Dermis microvascular lymphatic vessel endothelial cell (primary cell): ENCODE measurements around the gene RYK. TPM values are rescaled to one million over a fixed set of nuclear protein-coding genes. Genes with fewer than 3 reads are reported as not detected.
"Not testable (repeated sequence)": the region's sequence is repeated elsewhere in the genome, so short reads cannot be mapped to it uniquely, and the experiment has no call there.

Experiments used
- DNase-seq, 2 donors: peaks; one replicate each; pipeline versions ENCODE4 v3.0.0 to v3.0.0-alpha.2; 2010; ENCODE audit warnings: low read depth in 2 of 2
- total RNA-seq: library from RNA; depleted of rRNA; stranded (reverse); fragments of >200 nt; gene quantifications from 2 replicates; pipeline ENCODE4 v1.2.1, GENCODE V29; 2014

Gene RYK
- total RNA-seq, 1 donor from 2014 or later = 84.0 TPM

DNA sequence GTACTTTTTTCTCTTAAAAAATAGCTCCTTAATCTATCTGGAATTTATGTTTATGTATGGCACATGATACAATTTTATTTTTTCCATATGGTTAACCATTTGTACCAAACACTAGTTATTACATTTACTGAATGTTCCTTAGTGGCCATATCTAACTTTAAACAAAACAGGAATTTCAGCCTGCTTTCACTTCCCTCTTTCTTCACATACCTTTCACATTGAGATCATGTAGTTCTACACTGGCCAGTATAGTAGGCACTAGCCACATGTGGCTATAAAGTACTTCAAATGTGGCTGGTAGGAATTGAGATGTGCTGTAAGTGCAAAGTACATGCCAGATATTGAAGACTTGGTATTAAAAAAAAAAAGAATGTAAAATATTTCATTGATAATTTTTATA lies 4.7 kb upstream of the RYK start:
- DNase-seq = no peak

DNA sequence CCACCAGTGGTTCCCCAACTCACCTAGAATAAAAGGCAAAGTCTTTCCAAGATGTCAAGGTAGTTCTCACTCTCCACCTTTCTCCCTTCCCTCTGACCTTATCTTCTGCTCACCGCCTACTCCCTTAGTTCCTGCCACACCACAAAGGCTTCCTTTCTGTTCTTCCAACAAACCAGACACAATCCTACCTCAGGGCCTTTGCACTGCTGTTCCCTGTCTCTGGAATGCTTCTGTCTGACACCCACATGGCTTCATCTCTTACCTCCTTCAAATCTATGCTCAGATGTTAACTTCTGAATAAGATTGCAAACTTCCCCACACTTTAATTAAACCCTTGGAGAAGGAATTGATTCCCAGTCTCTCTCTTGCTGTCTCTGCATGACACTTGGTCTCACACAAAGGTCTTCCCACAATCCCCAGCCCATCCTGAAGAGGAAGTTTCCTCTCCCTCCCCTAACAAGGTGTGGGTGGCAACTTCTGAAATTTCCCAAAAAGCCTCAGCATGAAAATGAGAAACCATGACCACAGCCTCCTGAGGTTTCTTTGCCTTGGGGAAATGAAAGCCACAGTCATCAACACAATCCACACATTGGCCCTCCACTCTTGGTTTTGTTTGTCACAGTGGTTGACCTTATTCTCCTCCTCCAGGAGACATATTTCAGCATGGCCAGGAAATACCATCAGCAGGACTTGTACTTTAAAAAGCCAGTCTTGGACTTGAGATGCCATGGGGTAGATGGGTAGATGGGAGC lies 3.0 kb upstream of the RYK start:
- no peak for DNase-seq

DNA sequence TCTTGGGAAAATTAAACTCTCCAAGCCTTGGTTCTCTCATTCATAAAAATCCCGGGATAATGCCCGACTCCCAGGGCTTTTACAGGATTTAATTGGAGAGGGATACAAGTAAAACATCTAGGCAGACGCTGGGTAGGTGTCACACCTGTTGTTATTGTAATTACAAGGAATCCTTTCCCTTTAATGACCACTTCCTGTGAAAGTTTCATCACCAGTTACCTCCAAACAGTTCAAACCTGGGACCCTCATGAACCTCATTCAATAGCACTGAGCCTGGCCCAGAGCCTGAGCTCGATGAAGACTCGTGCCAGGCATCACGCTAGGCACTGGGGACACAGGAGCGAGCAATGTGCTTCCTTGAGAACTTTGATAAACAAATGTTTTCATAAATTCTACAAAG lies 2.1 kb upstream of the RYK start:
- no peak for DNase-seq

DNA sequence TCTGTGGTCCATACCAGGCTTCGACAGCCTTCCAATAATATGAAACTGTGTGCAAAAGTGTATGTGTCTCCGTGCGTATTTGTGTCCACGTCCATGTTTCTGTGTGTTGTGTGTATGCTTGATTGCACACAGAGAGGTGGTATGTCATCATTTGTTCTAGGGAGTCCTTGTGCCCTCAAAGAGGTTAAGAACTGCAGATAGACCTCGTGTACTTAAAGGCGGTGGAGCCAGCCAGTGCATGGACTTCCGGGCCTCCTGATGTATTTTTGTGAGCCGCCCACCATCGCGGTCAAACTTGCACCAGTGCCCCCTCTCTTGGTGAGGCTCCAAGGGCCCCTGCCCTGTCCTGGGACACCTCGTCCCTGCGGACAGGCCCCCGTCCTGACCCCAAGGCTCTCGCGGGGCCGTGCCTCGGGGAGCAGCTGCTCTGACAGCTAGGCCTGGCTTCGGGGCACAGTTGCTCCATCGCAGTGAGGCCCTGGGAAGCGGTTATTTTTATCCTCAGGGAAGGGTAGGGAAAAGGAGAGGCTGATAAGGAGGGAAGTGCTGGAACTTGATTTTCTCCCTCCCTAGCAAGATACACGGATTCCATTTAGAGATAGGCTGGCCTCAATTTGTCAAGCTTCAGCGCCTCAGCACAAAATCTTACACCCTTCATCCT lies 1.2 kb upstream of the RYK start:
- DNase-seq = no peak

DNA sequence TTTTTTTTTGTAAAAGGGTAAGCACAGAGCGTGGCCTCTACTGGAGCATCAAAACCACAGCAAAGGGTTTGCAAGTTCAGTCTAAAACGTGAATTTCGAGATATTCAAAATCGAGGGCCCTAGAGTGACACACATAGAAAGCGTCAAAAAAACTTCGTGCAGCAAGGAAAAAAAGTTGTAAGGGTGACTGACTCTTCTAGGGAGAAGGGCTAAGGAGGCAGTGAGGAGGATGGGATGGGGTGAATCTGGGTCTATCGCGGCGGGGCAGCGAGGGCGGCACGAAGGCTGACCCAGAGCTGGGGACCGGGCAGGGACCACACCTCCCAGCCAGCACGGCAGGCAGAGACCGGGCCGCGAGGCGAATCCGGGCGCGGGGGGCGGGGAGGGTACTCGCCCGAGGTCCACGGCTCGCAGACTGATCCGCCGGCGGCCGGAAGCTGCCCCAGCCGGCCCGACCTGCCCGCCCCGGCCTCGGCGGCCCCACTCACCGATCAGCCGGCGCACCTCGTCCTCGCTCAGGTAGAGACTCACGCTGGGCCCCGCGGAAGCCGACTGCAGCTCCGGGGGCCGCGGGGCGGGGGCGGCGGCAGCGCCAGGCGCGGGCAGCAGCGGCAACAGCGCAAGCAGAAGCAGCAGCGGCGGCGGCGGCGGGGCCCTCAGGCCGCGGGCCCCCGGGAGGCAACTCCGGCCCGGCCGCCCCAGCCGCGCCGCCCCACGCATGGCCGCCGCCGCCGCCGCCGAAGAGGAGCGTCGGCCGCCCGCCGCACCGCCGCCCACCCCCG lies 533 bp downstream of the RYK start:
- peak in 1 of 2 donors; percentile 69 for DNase-seq

DNA sequence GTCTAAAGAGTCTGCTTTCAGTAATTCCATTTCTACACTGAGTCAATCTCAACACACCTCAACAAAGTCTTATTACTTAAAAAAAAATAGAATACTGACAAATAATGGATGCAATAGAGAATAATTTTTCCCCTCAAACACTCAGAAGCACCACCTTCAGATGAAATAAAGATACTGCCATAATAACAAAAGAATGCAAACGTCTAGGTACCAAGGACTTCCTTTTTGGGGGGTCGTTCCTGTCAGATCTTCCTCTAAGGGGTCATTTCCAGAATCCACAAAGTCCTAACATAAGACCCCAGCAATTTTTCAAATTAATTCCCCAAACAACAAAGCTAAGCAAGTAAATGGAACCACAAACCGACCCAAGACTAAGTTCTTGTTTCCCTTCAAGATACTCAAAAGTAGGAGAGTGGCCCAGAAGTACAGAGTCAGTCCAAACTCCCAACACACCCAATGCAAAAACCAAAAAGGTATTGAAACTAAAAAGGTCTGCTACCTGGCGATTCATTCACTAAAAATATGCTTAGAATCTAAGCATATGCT lies 1.3 kb downstream of the RYK start:
- DNase-seq = no peak

DNA sequence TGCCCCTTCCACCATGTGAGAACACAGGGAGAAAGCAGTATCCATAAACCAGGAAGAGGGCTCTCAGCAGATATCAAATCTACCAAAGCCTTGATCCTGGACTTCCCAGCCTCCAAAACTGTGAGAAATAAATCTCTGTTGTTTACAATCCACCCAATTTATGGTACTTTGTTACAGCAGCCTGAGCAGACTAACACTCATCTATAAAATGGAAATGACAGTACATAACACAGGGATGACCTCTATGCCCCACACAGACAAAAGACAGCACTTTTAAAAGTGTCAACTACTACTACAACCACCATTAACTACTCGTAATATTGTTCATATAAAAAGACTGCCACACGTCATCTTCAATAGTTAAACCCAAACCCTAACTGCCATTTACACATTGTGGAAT lies 5.7 kb downstream of the RYK start:
- DNase-seq = no peak

DNA sequence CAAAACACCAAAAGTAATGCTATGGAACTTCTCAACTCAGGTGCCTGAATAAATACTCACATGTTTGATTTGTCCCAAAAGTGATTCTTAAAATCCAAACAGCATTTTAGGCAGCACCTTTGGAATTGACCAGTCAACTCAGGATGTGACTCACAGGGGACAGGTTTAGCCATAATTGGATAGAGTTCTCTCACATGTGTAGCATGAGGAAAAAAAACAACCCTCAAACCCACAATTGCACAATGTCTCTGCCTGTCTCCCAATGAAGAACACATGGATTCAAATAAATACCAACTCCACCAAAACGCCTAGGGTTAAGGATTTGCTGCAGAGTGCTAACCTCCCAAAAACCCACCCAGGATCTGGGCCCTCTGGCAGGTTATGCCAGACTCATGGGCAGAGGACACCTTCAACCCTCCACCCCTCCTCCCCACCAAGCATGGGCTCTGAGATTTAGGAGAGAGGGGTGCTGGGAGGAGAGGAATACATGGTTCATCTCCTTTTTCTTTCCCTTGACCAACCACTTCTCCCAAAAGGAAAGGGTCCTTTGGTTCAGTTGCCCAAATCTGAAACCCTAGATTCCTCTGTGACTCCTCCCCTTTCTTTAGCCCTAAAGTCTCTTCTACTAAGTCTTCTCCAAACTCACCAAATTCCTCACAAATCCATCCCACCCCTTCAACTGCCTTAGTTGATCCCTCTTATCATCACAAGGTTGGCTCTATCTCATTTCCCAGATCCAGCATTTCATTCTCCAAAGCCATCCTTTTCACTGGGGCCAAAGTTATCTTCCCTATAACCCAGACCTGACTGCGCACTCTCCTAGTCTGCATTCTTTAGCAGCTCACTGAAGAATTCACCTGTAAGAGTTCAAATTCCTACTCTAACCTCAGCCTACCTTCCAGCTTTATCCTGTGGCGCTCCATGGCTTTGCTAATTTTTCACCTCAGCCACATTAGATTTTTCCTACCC lies 7.7 kb downstream of the RYK start:
- peak; percentile 66 to 78 for DNase-seq

DNA sequence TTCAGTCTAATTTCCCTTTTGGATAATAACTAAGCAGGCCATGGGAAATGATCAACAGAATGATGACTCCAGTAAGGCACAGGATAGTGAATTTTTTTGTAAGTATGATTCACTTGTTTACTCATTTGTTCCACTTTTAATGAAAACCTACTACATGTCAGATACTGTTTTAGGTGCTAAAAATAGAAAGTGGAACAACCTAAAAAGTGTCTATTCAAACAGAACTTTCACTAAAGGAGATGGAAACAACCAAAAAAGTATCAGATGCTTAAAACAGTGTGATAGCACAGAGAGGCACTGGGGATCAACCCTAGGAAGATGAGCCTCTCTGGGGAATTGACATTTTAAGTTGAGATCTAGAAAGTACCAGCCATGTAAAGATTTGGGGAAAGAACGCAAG lies 11.1 kb downstream of the RYK start:
- peak in 1 of 2 donors; percentile 20 for DNase-seq

DNA sequence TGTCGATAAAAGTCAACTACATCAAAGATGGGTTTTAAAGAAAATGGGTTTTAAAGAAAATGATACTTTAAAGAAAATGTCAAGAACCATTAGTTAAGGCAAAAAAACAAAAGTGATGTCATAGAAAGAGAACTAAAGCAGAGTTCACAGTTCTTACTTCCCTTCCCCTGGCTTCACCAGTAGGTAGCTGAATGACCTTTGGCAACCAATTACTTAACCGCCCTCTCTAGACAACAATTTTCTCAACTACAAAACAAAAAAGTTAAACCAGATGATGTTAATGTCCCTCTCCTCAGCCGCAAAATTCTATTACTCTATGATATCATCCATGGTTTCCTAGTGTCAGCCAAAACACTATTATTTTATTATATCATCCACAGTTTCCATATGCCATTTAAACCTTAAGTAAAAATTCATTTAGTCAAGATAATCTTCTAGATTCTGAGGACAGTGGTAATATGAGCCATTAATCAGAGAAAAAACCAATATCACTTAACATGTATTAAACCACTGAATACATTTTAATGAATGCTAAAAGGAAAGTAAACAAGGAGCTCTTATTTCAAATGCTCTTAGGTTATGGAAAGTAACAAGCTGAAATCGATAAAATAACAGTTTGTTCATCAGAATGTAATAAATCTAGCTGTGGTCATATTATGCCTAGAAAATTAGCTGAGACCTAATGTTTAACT lies 13.1 kb downstream of the RYK start:
- DNase-seq = no peak

DNA sequence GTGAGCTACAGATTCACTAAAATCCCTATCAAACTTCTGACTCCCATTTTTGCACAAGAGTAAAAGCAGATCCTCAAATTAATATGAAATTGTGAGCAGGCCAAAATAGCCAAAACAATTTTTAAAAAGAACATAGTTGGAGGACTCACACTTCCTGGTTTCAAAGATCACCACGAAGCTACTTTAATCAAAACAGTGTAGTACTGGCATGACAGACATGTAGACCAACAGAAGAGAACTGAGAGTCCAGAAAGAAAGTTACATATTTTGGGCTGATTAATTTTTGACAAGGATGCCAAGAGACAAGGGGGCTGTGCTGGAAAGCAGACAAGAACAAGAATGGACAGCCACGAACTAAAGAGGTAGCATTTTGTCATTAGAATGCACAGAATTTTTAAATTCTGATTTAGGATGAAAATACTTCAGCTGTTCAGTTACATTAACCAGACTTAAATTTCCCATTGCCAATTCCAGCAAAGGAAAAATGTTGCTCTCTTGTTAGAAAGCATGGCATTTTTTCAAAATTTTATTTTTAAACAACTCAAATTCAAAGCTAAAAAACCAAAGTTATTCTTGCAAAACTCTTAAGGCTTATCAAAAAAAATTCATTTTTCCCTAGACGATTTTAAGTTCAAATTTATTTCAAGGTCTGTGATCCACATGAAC lies 14.0 kb downstream of the RYK start:
- DNase-seq = peak in 1 of 2 donors; percentile 17

DNA sequence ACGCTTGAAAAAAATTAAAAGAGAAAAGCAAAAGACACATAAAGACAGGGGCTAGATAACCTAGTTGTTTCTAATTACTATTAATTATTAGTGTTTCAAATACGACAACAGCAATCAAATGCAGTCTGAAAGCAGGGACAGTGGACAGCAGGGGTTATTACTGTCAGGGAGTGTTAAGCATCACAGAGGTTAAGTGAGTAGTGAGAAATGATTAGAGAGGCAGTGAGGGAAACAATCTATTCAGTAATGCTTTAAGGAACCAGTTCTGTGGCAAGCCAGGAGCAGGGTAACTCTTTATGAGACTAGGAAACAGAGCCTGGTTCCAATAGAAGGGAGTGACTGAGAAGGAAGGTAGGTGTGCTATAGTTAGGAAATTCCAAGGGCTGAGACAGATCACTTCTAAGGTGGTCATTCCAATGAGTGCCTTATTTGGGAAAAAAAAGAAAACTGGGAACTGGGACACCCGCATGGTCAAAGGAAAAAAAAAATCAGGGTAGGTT lies 15.0 kb downstream of the RYK start:
- DNase-seq = no peak

DNA sequence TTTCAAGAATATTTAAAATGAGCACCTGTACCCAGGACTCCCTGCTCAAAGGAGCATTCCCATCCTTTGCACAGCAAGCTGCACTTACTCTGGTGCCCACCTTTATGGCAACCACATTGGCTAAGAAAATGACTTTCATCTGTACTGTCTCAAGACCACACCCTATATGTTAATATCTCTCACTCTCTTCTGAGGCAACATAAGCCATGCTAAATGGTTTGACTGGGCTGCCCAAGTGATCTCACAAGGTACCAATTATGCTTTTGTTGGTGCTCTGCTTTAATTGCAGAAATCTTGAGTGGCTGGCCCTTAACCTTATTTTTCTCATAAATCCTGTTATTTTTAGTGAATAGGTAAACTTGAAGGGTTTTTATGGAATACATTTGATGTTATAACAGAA lies 17.7 kb downstream of the RYK start:
- DNase-seq = no peak

DNA sequence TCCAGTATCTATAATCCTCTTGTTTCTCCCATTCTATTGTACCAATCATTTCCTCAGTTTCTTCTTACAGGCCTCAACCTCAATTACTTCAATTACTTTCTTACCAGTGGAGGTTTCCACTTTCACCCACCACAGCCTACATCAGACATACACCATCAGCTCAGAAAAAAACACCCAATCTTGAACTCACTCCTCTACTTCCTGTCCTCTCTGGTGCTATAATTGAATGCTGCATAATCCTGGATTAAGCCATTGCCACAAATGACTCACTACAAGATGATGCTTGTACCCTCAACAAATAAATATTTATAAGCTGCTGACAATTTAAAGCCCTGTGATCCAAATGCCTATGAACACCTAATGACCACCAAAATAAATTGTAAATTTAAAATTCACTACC lies 18.5 kb downstream of the RYK start:
- DNase-seq = peak in 1 of 2 donors; percentile 8

DNA sequence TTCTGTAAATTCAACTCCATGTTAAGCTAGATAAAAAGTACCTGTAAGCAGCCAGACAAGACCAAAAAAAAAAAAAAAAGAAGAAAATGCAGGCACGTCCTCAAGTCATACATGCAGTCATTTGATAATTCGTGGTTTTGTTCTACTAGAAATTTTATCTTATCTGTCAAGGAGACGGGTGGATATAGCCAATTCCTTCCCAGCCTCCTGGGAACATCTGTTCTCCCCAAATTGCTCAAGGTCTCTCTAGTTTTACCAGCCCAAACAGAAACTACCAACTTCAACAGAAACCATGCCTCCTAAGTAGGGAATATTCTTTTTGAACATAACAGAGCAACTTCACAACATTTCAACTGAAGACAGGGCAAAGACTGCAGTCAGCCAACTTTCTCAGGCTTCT lies 19.5 kb downstream of the RYK start:
- no peak for DNase-seq

DNA sequence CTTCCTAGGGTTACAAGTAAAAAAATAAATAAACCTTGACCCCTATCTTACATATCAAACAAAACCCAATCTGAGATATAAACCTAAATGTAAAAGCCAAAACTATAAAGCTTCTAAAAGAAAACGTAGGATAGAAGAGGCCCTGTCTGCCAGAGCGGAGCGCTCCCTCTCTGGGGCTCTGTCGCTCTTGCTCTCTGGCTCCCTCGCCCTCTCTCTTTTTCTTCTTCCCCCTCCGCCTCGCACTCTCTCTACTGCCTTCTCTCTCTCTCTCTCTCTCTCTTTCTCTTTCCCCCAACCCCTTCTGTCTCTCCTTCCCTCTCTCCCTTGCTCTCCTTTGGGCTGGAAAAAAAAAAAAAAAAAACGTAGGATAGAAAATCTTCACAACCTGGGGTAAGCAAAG lies 21.6 kb downstream of the RYK start:
- no peak for DNase-seq

DNA sequence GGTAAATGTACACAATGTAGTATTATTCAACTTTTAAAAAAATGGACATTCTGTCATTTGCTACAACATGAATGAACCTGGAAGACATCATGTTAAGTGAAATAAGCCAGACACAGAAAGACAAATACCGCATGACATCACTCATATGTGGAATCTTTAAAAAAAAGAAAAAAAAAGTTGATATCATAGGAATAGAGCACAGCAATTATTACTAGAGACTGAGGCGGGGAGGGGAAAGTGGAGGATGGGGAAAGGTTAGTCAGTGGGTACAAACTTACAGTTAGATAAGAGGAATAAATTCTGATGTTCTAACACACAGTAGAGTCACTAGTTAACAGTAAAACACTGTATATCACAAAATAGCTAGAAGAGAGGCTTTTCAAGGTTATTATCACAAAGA lies 22.2 kb downstream of the RYK start:
- DNase-seq = no peak

DNA sequence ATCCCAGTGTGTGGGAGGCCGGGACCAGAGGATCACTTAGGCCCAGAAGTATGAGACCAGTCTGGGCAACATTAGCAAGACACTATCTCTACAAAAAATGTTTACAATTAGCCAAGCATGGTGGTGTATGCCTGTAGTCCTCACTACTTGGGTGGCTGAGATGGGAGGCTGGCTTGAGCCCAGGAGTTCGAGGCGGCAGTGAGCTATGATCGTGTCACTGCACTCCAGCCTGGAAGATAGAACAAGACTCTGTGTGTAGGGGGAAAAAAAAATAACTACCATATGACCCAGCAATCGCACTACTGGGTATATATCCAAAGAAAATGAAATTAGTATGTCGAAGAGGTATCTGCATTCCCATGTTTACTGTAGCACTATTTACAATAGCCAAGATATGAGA lies 22.6 kb downstream of the RYK start:
- DNase-seq = no peak

DNA sequence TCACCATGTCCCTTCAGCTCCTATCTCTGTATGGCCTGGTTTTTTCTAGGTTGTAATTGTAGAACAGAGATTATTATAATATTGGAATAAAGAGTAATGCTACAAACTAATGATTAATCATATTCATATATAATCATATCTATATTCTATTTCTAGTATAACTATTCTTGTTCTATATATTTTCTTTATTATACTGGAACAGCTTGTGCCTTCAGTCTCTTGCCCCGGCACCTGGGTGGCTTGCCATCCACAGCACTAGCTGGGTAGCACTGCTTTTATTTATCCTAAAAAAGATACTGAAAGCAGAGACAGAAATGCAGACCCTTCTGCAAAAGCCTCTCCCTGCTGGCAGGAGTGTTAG lies 25.9 kb downstream of the RYK start:
- not testable (repeated sequence) for DNase-seq

DNA sequence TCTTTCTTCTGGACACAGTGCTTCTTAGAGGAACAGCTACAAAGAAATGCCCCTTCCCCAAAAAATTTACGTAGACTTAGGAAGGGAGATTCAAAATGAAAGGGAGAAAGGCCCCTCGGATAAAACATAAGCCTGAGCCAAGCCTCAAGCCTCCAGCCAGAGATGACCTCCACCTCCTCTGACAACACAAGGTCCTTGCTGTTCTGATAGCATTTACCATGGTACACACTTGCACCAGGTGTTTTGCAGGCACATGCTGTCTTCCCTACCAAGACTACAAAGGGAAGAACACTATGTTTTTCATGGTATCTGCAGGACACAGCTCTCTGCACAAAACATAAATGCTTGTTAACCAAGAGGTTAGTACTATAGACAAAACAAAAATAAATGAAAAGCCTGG lies 27.8 kb downstream of the RYK start:
- DNase-seq = no peak
